ENCODE measurements around the gene RUNX1. TPM values are rescaled to one million over a fixed set of nuclear protein-coding genes. Genes with fewer than 3 reads are reported as not detected.

The RUNX1 gene
- polyA plus RNA-seq, 1 of the 3 experiments (the other 2 are of a cell fraction), result 17.1 TPM

GRCh38 chr21:34765619-34766018, 283.5 kb downstream of the RUNX1 start:
- CTCF ChIA-PET, result interaction anchor here (1.1 kb wide), 1 partner anchor 9 kb away, joined by 3 read pairs; no protein-coding TSS in a partner anchor
- Histone ChIP-seq H3K27ac (ENCODE audit: low read depth in 2 of 2, low read length in 1 of 2) (no peak overlapping the region), H3K4me3 (ENCODE audit: low read depth in 2 of 2, low read length in 1 of 2) (no peak overlapping the region), H3K79me2 (ENCODE audit: insufficient read depth) (no peaks in the 10 kb centered on the region), H3F3A (replicated peaks; ENCODE audit: insufficient read depth) (no peaks in the 10 kb centered on the region), H3K9me3 (no peaks in the 10 kb centered on the region; the same call in 1 of the 2 replicates), H4K20me1 (ENCODE audit: insufficient read depth) (no peaks in the 10 kb centered on the region), H3K36me3 (replicated peaks in 1 of 2; ENCODE audit: control insufficient read depth in 1 of 2, insufficient read depth in 2 of 2, low read length in 1 of 2) (no peaks in the 10 kb centered on the region), H3K27me3 (ENCODE audit: insufficient read depth) (no peaks in the 10 kb centered on the region), H3K4me1 (ENCODE audit: control insufficient read depth in 1 of 2, insufficient read depth in 2 of 2, low read depth in 1 of 2, low read length in 1 of 2) (no peaks in the 10 kb centered on the region), H3K4me2 (no peak overlapping the region), H2AFZ (ENCODE audit: low read depth) (no peak overlapping the region), H3K9me2 (no peaks in the 10 kb centered on the region), H3K9ac (no peak overlapping the region)
- TF ChIP-seq, protein P1, sequence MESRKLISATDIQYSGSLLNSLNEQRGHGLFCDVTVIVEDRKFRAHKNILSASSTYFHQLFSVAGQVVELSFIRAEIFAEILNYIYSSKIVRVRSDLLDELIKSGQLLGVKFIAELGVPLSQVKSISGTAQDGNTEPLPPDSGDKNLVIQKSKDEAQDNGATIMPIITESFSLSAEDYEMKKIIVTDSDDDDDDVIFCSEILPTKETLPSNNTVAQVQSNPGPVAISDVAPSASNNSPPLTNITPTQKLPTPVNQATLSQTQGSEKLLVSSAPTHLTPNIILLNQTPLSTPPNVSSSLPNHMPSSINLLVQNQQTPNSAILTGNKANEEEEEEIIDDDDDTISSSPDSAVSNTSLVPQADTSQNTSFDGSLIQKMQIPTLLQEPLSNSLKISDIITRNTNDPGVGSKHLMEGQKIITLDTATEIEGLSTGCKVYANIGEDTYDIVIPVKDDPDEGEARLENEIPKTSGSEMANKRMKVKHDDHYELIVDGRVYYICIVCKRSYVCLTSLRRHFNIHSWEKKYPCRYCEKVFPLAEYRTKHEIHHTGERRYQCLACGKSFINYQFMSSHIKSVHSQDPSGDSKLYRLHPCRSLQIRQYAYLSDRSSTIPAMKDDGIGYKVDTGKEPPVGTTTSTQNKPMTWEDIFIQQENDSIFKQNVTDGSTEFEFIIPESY (IDR thresholded peaks at IDR 0.05; ENCODE audit: borderline replicate concordance, low read depth), result no peak
- no peak for TF ChIP-seq POLR2AphosphoS5 (IDR thresholded peaks at IDR 0.05; ENCODE audit: low read depth, low read length)
- TF ChIP-seq RAD21 (IDR thresholded peaks at IDR 0.05; ENCODE audit: low read length), result no peak
- TF ChIP-seq RXRA (IDR thresholded peaks at IDR 0.05; ENCODE audit: borderline replicate concordance, low read depth), result no peak
- no peak for TF ChIP-seq GATA2 (CRISPR knock-in tag; IDR thresholded peaks at IDR 0.05)
- TF ChIP-seq, protein P2, sequence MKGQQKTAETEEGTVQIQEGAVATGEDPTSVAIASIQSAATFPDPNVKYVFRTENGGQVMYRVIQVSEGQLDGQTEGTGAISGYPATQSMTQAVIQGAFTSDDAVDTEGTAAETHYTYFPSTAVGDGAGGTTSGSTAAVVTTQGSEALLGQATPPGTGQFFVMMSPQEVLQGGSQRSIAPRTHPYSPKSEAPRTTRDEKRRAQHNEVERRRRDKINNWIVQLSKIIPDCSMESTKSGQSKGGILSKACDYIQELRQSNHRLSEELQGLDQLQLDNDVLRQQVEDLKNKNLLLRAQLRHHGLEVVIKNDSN (IDR thresholded peaks at IDR 0.05; ENCODE audit: borderline replicate concordance, low read depth), result no peak
- no peak for TF ChIP-seq TAF1 (IDR thresholded peaks at IDR 0.05; ENCODE audit: borderline replicate concordance, low read depth, low read length)
- no peak for TF ChIP-seq EP300 (IDR thresholded peaks at IDR 0.05; ENCODE audit: borderline replicate concordance in 1 of 2, low read depth in 1 of 2, low read length in 1 of 2)
- no peak for TF ChIP-seq MEF2A (IDR thresholded peaks at IDR 0.05; ENCODE audit: borderline replicate concordance, low read depth)
- TF ChIP-seq RFX5 (IDR thresholded peaks at IDR 0.05; ENCODE audit: low read length), result no peak
- TF ChIP-seq SMC3 (IDR thresholded peaks at IDR 0.05; ENCODE audit: low read depth, low read length), result no peak
- WGBS (ENCODE audit: low lambda C conversion rate), result 75% methylated on average over 4 of the region's 4 CpGs
- no peak for DNase-seq
- POLR2A ChIA-PET, result no interaction called here

DNA sequence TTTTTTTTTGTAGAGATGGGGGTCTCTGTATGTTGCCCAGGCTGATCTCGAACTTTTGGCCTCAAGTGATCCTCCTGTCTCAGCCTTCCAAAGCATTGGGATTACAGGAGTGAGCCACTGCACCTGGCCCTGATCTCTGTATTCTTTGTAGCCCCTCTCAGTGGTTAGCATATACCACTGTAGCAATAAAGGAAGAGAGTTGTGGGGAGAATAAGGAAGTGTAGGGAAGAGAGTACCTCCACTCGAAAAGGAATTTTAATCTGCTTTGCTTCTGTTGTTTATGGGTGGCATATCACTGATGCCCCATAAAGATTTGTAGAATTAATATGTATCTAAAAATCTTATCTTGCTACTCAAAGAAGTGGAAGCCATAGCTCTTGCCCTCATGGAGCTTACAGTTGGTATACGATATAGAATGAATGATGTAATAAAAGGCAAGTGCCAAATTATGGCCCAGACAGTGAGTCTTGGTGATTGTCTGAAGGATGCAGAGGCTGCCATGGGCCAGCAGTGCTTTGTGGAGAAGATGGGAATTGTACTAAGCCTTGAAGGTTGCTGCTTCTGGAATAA, 284.3 kb downstream of the RUNX1 start:
- CTCF ChIA-PET, result interaction anchor here (0.8 to 1.1 kb wide), 2 partner anchors 10 to 19 kb away, joined by 3 to 6 read pairs; no protein-coding TSS in a partner anchor
- no peak overlapping the region for H2AFZ ChIP-seq (ENCODE audit: low read depth)
- no peak for TF ChIP-seq EZH2phosphoT487 (IDR thresholded peaks at IDR 0.05; ENCODE audit: borderline replicate concordance, low read depth)
- DNase-seq, result no peak
- H3K4me2 ChIP-seq, result no peak overlapping the region
- H3K9me2 ChIP-seq, result no peaks in the 10 kb centered on the region
- POLR2A ChIA-PET, result no interaction called here
- no peak overlapping the region for H3K4me3 ChIP-seq (ENCODE audit: low read depth in 2 of 2, low read length in 1 of 2)
- no peak overlapping the region for H3K9ac ChIP-seq
- no peaks in the 10 kb centered on the region for H3K36me3 ChIP-seq (replicated peaks in 1 of 2; ENCODE audit: control insufficient read depth in 1 of 2, insufficient read depth in 2 of 2, low read length in 1 of 2)
- H3K27ac ChIP-seq (ENCODE audit: low read depth in 2 of 2, low read length in 1 of 2), result no peak overlapping the region
- no peaks in the 10 kb centered on the region for H3K4me1 ChIP-seq (ENCODE audit: control insufficient read depth in 1 of 2, insufficient read depth in 2 of 2, low read depth in 1 of 2, low read length in 1 of 2)
- no peaks in the 10 kb centered on the region; the same call in 1 of the 2 replicates for H3K9me3 ChIP-seq
- no peaks in the 10 kb centered on the region for H3F3A ChIP-seq (replicated peaks; ENCODE audit: insufficient read depth)
- H4K20me1 ChIP-seq (ENCODE audit: insufficient read depth), result no peaks in the 10 kb centered on the region
- no peaks in the 10 kb centered on the region for H3K27me3 ChIP-seq (ENCODE audit: insufficient read depth)
- WGBS (ENCODE audit: low lambda C conversion rate), result 59% methylated on average over 3 of the region's 3 CpGs
- H3K79me2 ChIP-seq (ENCODE audit: insufficient read depth), result no peaks in the 10 kb centered on the region
